SK-N-MC (cell line): ENCODE results near the gene RIT2.

Source experiments
- EZH2 ChIP-seq: fragments of 200-600 bp; sonication (generic); IDR thresholded peaks from one replicate; pipeline ENCODE4 v1.6.1; 2017; ENCODE audit warnings: antibody characterized with exemption
- FOXP2 ChIP-seq: optimal IDR thresholded peaks from 2 replicates; pipeline ENCODE3; 2011; ENCODE audit warnings: mild to moderate bottlenecking, moderate library complexity; ENCODE audit not compliant: insufficient read depth; ENCODE audit errors: extremely low read length, control extremely low read depth

DNA sequence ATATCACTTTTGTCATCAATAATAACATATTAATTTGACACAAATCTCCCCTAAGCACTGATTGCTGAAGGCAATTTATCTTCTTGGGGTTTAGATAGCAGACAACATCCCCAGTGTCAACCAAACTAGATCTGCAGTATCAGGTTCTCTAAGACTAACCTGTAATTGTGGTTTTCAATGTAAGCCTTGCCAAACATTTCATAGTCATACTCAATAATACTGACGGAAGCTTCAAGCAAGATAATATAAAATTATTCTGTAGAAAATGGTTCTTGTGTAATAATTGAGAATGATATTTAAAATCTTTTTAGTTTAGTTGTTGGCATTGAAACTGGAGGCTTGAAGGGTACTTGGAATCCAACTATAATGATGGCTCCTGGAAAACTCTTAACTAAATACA lies 186.3 kb downstream of the RIT2 start:
- TF ChIP-seq EZH2 (no peak), FOXP2 (no peak)
